CD4-positive, alpha-beta memory T cell (primary cell): ENCODE data around the gene GHSR. TPM values are rescaled to one million over a fixed set of nuclear protein-coding genes. Genes with fewer than 3 reads are reported as not detected.
A peak's percentile ranks its signal among the peaks of the same experiment; 100 is the strongest.
"Not testable (repeated sequence)": the region's sequence is repeated elsewhere in the genome, so short reads cannot be mapped to it uniquely, and the experiment has no call there.

Source experiments
- CTCF ChIA-PET: fragments of 350-600 bp; sonication (Branson Sonifier 250); formaldehyde crosslinking; loops from one replicate; lab custom pipeline; 2021; ENCODE audit warnings: inconsistent platforms; ENCODE audit not compliant: partially characterized antibody; lab: Charles Lee
- POLR2A ChIA-PET: fragments of 350-600 bp; sonication (Branson Sonifier 250); formaldehyde crosslinking; loops from one replicate; lab custom pipeline; 2021; ENCODE audit not compliant: partially characterized antibody; lab: Charles Lee
- DNase-seq, 5 donors: peaks; one replicate each; pipeline versions ENCODE4 v3.0.0 to v3.0.0-alpha.2; 2020 to 2022; ENCODE audit warnings: mixed read lengths in 1 of 5
- H3K27ac ChIP-seq: one replicate; pipeline ENCODE4 v1.7.0; 2013; ENCODE audit warnings: low read depth, low read length
- H3K27me3 ChIP-seq: 2 replicates; pipeline ENCODE4 v1.7.0; 2013; ENCODE audit warnings: mild to moderate bottlenecking, low read length, moderate library complexity; ENCODE audit not compliant: insufficient read depth
- H3K36me3 ChIP-seq: 2 replicates; pipeline ENCODE4 v1.7.0; 2013; ENCODE audit warnings: mild to moderate bottlenecking, low read length, moderate library complexity; ENCODE audit not compliant: insufficient read depth
- H3K4me1 ChIP-seq: 2 replicates; pipeline ENCODE4 v1.7.0; 2013; ENCODE audit warnings: mild to moderate bottlenecking, low read length, moderate library complexity; ENCODE audit not compliant: insufficient read depth
- H3K4me3 ChIP-seq, 2 donors: one replicate each; pipeline ENCODE4 v1.7.0; 2013; ENCODE audit warnings: low read length in 2 of 2, mild to moderate bottlenecking in 1 of 2
- H3K9me3 ChIP-seq, 2 donors: one replicate each; pipeline ENCODE4 v1.7.0; 2013; ENCODE audit warnings: low read length in 2 of 2, control low read depth in 1 of 2; ENCODE audit not compliant: control insufficient read depth in 1 of 2
- H3K27ac Mint-ChIP-seq, 7 donors: one replicate each; pipeline ENCODE4 v1.8.0; 2020 to 2021; ENCODE audit warnings: mixed read lengths in 7 of 7, mild to moderate bottlenecking in 6 of 7, inconsistent platforms in 3 of 7, moderate library complexity in 3 of 7
- H3K27me3 Mint-ChIP-seq, 2 donors: one replicate each; pipeline ENCODE4 v1.8.0; 2020 to 2021; ENCODE audit warnings: mixed read lengths in 2 of 2
- H3K36me3 Mint-ChIP-seq, 2 donors: one replicate each; pipeline ENCODE4 v1.8.0; 2020 to 2021; ENCODE audit warnings: mixed read lengths in 2 of 2, inconsistent platforms in 1 of 2, mild to moderate bottlenecking in 1 of 2
- H3K4me1 Mint-ChIP-seq, 4 donors: one replicate each; pipeline ENCODE4 v1.8.0; 2020 to 2021; ENCODE audit warnings: mixed read lengths in 4 of 4, mild to moderate bottlenecking in 1 of 4
- H3K4me3 Mint-ChIP-seq, 8 donors: one replicate each; pipeline ENCODE4 v1.8.0; 2020 to 2021; ENCODE audit warnings: mixed read lengths in 8 of 8, mild to moderate bottlenecking in 7 of 8, moderate library complexity in 6 of 8, inconsistent platforms in 3 of 8
- H3K9me3 Mint-ChIP-seq, 8 donors: one replicate each; pipeline ENCODE4 v1.8.0; 2020 to 2021; ENCODE audit warnings: mixed read lengths in 8 of 8, mild to moderate bottlenecking in 5 of 8, inconsistent platforms in 3 of 8, moderate library complexity in 1 of 8
- intact Hi-C: fragments of 100-400 bp; cut with micrococcal nuclease; formaldehyde crosslinking; loops from one replicate; pipeline ENCODE4 v1.15.1; 2023
- polyA plus RNA-seq, 2 donors: library from polyadenylated mRNA; unstranded; fragments of 300-500 nt; fragmentation: Illumina TruSeq; gene quantifications; one replicate each; pipeline ENCODE4 v1.2.3, GENCODE V29; 2021
- total RNA-seq, 2 experiments: library from RNA; stranded (reverse); gene quantifications; one replicate each; pipeline ENCODE4 v1.2.3, GENCODE V29; 2021

GHSR gene
- total RNA-seq (not detected), polyA plus RNA-seq (not detected)

GRCh38 chr3:172447611-172448579, at the start of gene GHSR:
Gene GHSR, minus strand, starts transcription at chr3:172448456. Its CDS starts 43 bp downstream, at chr3:172448413.
- Histone ChIP-seq H3K27ac (no peak within 1 kb of the TSS), H3K4me3 (peak within 1 kb of the TSS in 1 of 2 donors; percentile 34), H3K27me3 (peaks cover 3% of the 10 kb centered on the region), H3K36me3 (no peaks in the 10 kb centered on the region), H3K4me1 (peaks cover 26% of the 10 kb centered on the region), H3K9me3 (no peaks in the 10 kb centered on the region)
- Mint-ChIP-seq H3K9me3 (peaks cover 0 to 8% (median 0%) of the 10 kb centered on the region in 8 donors), H3K36me3 (peaks cover 0 to 11% of the 10 kb centered on the region in 2 donors), H3K27me3 (peaks cover 55 to 56% of the 10 kb centered on the region in 2 donors), H3K4me3 (peak within 1 kb of the TSS; percentile 67 to 93 (median 81)), H3K27ac (peak within 1 kb of the TSS in 3 of 7 donors; percentile 17 to 58 (median 43)), H3K4me1 (peaks cover 19 to 39% (median 30%) of the 10 kb centered on the region in 4 donors)
- CTCF ChIA-PET, result interaction anchor here (1.4 kb wide), 1 partner anchor 13 kb away, joined by 7 read pairs; no protein-coding TSS in a partner anchor
- intact Hi-C loops, result no loop called here
- POLR2A ChIA-PET, result no interaction called here
- peak in 1 of 5 donors; percentile 41 for DNase-seq

DNA sequence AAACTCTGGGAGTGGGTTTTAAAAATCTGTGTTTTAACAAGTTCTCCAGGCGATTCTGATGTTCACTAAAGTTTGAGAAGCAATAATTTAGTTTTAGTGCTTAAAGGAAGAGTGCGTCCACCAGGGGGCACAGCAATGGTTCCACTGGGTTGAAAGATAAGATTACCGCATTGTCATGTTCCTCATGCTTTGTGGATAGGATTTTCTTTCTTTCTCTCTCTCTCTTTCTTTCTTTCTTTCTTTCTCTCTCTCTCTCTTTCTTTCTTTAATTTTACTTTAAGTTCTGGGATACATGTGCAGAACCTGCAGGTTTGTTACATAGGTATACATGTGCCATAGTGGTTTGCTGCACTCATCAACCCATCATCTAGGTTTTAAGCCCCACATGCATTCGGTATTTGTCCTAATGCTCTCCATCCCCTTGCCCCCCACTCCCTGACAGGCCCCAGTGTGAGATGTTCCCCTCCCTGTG, 42.0 kb upstream of the GHSR start:
- not testable (repeated sequence) for H3K4me1 Mint-ChIP-seq, H3K27me3 Mint-ChIP-seq, H3K36me3 Mint-ChIP-seq, H3K9me3 ChIP-seq, H3K9me3 Mint-ChIP-seq, H3K4me1 ChIP-seq, H3K4me3 ChIP-seq, H3K27ac ChIP-seq, H3K27me3 ChIP-seq, H3K36me3 ChIP-seq
- Mint-ChIP-seq H3K27ac (peak overlapping the region in 3 of 7 donors; percentile 2 to 71 (median 63)), H3K4me3 (peak overlapping the region in 2 of 8 donors; percentile 42 to 66)
- POLR2A ChIA-PET, result interaction anchor here (1.1 to 1.2 kb wide), 2 partner anchors 33 to 106 kb away, joined by 5 to 7 read pairs; partner anchors contain the start of gene TNFSF10
- intact Hi-C loops, result loop anchor here (1.0 to 2.0 kb wide), 6 partner anchors 29 to 177 kb away; partner anchors contain the start of gene TNFSF10
- peak; percentile 65 to 74 (median 71) for DNase-seq
- CTCF ChIA-PET, result interaction anchor here (0.8 to 1.2 kb wide), 12 partner anchors 13 to 178 kb away, joined by 3 to 53 read pairs (median 4); no protein-coding TSS in a partner anchor

DNA sequence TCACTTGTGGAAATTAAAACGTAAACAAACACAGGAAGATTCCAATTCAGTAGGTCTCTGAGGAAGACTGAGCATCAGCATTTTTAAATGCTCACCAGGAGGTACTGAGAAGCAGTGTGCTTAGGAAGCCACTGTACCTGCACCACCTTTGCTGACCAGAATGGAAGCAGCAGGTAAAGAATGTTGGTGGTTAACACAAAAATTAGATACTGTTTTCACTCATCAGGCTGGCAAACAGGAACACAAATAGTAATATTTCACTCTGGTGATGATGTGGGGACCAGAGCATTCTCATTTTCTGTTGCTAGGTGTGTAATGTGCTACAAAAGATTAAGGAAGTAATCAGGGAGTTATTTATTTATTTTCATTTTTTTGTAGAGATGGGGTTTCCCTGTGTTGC, 29.9 kb upstream of the GHSR start:
- Histone ChIP-seq H3K27me3 (no peaks in the 10 kb centered on the region), H3K27ac (no peak overlapping the region), H3K4me1 (peaks cover 19% of the 10 kb centered on the region), H3K36me3 (no peaks in the 10 kb centered on the region), H3K9me3 (no peaks in the 10 kb centered on the region), H3K4me3 (no peak overlapping the region)
- Mint-ChIP-seq H3K4me3 (peak overlapping the region in 2 of 8 donors; percentile 0 to 93), H3K27me3 (peaks cover 1 to 2% of the 10 kb centered on the region in 2 donors), H3K27ac (peak overlapping the region in 3 of 7 donors; percentile 88 to 96 (median 94)), H3K9me3 (no peaks in the 10 kb centered on the region), H3K4me1 (peaks cover 14 to 22% (median 16%) of the 10 kb centered on the region in 4 donors), H3K36me3 (peaks cover 0 to 5% of the 10 kb centered on the region in 2 donors)
- intact Hi-C loops, result loop anchor here (5.0 kb wide), 1 partner anchor 831 kb away; no protein-coding TSS in a partner anchor
- DNase-seq, result no peak
- ChIA-PET CTCF (interaction anchor here (0.9 to 3.6 kb wide), 9 partner anchors 11 to 195 kb away, joined by 3 to 48 read pairs (median 5); no protein-coding TSS in a partner anchor), POLR2A (interaction anchor here (0.6 to 1.8 kb wide), 3 partner anchors 17 to 147 kb away, joined by 3 to 7 read pairs (median 5); partner anchors contain the start of gene TNFSF10)

GRCh38 chr3:172476347-172476746, 28.1 kb upstream of the GHSR start:
- H3K27me3 Mint-ChIP-seq, result peaks cover 0 to 2% of the 10 kb centered on the region in 2 donors
- H3K4me3 ChIP-seq, result peak overlapping the region in 1 of 2 donors; percentile 54
- H3K36me3 ChIP-seq, result no peaks in the 10 kb centered on the region
- DNase-seq, result no peak
- intact Hi-C loops, result loop anchor here (2.0 to 5.0 kb wide), 2 partner anchors 144 to 829 kb away; no protein-coding TSS in a partner anchor
- H3K27me3 ChIP-seq, result no peaks in the 10 kb centered on the region
- H3K27ac ChIP-seq, result peak overlapping the region; percentile 54
- peak overlapping the region; percentile 67 to 96 (median 90) for H3K4me3 Mint-ChIP-seq
- H3K9me3 ChIP-seq, result no peaks in the 10 kb centered on the region
- ChIA-PET POLR2A (interaction anchor here (1.4 to 1.6 kb wide), 3 partner anchors 11 to 119 kb away, joined by 4 to 6 read pairs (median 5); no protein-coding TSS in a partner anchor), CTCF (interaction anchor here (0.9 to 3.6 kb wide), 12 partner anchors 10 to 434 kb away, joined by 3 to 48 read pairs (median 5); partner anchors contain the start of gene TNFSF10)
- peaks cover 19% of the 10 kb centered on the region for H3K4me1 ChIP-seq
- peaks cover 14 to 22% (median 16%) of the 10 kb centered on the region in 4 donors for H3K4me1 Mint-ChIP-seq
- peaks cover 0 to 5% of the 10 kb centered on the region in 2 donors for H3K36me3 Mint-ChIP-seq
- peaks cover 0 to 6% (median 0%) of the 10 kb centered on the region in 8 donors for H3K9me3 Mint-ChIP-seq
- peak overlapping the region in 6 of 7 donors; percentile 32 to 94 (median 86) for H3K27ac Mint-ChIP-seq

- no peaks in the 10 kb centered on the region for H3K9me3 ChIP-seq
- H3K27ac Mint-ChIP-seq, result peak overlapping the region in 1 of 7 donors; percentile 9
- H3K36me3 Mint-ChIP-seq, result peaks cover 0 to 5% of the 10 kb centered on the region in 2 donors
- peaks cover under 1 to 5% of the 10 kb centered on the region in 2 donors for H3K27me3 Mint-ChIP-seq
- POLR2A ChIA-PET, result no interaction called here
- H3K4me1 ChIP-seq, result peaks cover 19% of the 10 kb centered on the region
- no peak overlapping the region for H3K4me3 ChIP-seq
- DNase-seq, result no peak
- H3K4me1 Mint-ChIP-seq, result peaks cover 14 to 22% (median 16%) of the 10 kb centered on the region in 4 donors
- intact Hi-C loops, result loop anchor here (2.0 to 5.0 kb wide), 2 partner anchors 143 to 828 kb away; no protein-coding TSS in a partner anchor
- H3K4me3 Mint-ChIP-seq, result peak overlapping the region in 1 of 8 donors; percentile 10
- CTCF ChIA-PET, result interaction anchor here (3.1 to 3.6 kb wide), 2 partner anchors 15 to 120 kb away, joined by 30 to 48 read pairs; no protein-coding TSS in a partner anchor
- no peaks in the 10 kb centered on the region for H3K36me3 ChIP-seq
- H3K27ac ChIP-seq, result no peak overlapping the region
- H3K27me3 ChIP-seq, result no peaks in the 10 kb centered on the region
- H3K9me3 Mint-ChIP-seq, result peaks cover 0 to 6% (median under 1%) of the 10 kb centered on the region in 8 donors
These were observed 27.4 kb upstream of the GHSR start for GRCh38 chr3:172475703-172476102.

GRCh38 chr3:172471903-172472302, 23.6 kb upstream of the GHSR start:
- H3K27me3 Mint-ChIP-seq, result peaks cover 11 to 15% of the 10 kb centered on the region in 2 donors
- Histone ChIP-seq H3K4me1 (peaks cover 5% of the 10 kb centered on the region), H3K27me3 (no peaks in the 10 kb centered on the region), H3K9me3 (no peaks in the 10 kb centered on the region), H3K36me3 (no peaks in the 10 kb centered on the region), H3K4me3 (no peak overlapping the region), H3K27ac (no peak overlapping the region)
- POLR2A ChIA-PET, result no interaction called here
- no peak overlapping the region for H3K27ac Mint-ChIP-seq
- H3K4me3 Mint-ChIP-seq, result no peak overlapping the region
- DNase-seq, result no peak
- peaks cover 0 to under 1% of the 10 kb centered on the region in 2 donors for H3K36me3 Mint-ChIP-seq
- H3K9me3 Mint-ChIP-seq, result peaks cover 0 to 6% (median 1%) of the 10 kb centered on the region in 8 donors
- CTCF ChIA-PET, result interaction anchor here (0.9 kb wide), 1 partner anchor 10 kb away, joined by 3 read pairs; no protein-coding TSS in a partner anchor
- peaks cover 3 to 8% (median 4%) of the 10 kb centered on the region in 4 donors for H3K4me1 Mint-ChIP-seq
- intact Hi-C loops, result no loop called here
